ENCODE measurements around the gene EVPL.
"Not testable (repeated sequence)": the region's sequence is repeated elsewhere in the genome, so short reads cannot be mapped to it uniquely, and the experiment has no call there.

The EVPL gene

GRCh38 chr17:76054112-76054476, 27.0 kb upstream of the EVPL start:
- Histone ChIP-seq H3K9ac (ENCODE audit: low read length) (no peak overlapping the region), H3K27me3 (ENCODE audit: control insufficient read depth, insufficient read depth, low read length) (no peaks in the 10 kb centered on the region), H3K4me3 (ENCODE audit: low read length) (no peak overlapping the region), H3K4me1 (ENCODE audit: control insufficient read depth, low read depth, low read length) (no peaks in the 10 kb centered on the region), H3K27ac (ENCODE audit: low read length) (no peak overlapping the region), H3K36me3 (ENCODE audit: control insufficient read depth, low read depth, low read length) (peaks cover 57% of the 10 kb centered on the region), H3K9me3 (ENCODE audit: control insufficient read depth, low read depth, low read length) (no peaks in the 10 kb centered on the region)

DNA sequence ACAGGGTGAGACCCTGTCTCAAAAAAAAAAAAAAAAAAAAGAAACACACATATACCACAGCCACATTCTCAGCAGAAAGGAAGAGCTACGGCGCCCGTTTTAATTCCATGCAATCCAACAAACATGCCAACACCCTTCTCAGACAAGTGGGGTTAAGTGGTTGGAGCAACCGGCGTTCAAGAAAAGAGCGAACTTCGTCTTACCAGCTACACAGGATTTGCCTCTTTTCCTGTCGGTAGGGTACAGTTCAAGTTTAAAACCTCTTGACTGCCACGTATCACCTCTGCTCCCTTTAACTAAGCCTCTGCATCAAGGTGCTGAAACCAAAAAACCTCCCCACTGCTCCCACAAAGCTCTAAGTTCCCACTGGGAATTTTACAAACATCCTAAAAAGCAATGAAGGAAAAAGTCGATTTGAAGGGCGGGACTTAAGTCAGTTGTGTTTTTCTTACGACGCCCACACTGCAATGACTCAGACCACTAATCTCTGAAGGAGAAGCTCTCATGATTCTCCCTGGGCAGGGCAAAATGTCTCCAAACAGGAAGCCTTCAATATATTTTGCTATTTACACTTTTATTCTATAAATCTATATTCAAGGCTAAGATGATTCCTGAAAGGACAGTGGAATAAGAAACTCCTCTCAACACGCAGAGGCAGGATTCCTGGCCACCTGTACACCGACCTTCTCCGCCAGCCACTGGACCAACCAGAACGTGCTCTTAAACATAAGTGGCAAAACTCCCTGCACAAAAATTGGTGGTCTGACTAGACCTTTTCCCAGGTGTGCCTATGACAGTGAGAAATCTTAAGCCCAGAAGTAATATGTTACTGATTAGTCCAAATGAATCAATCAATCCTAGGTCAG, 26.4 kb upstream of the EVPL start:
- no peaks in the 10 kb centered on the region for H3K4me1 ChIP-seq (ENCODE audit: control insufficient read depth, low read depth, low read length)
- no peak overlapping the region for H3K4me3 ChIP-seq (ENCODE audit: low read length)
- H3K27me3 ChIP-seq (ENCODE audit: control insufficient read depth, insufficient read depth, low read length) = no peaks in the 10 kb centered on the region
- H3K36me3 ChIP-seq (ENCODE audit: control insufficient read depth, low read depth, low read length) = peaks cover 57% of the 10 kb centered on the region
- H3K27ac ChIP-seq (ENCODE audit: low read length) = no peak overlapping the region
- no peak overlapping the region for H3K9ac ChIP-seq (ENCODE audit: low read length)
- no peaks in the 10 kb centered on the region for H3K9me3 ChIP-seq (ENCODE audit: control insufficient read depth, low read depth, low read length)

- H3K4me1 ChIP-seq (ENCODE audit: control insufficient read depth, low read depth, low read length) = no peaks in the 10 kb centered on the region
Measured at GRCh38 chr17:76051561-76051960, 24.5 kb upstream of the EVPL start.

GRCh38 chr17:76050538-76051467, 23.7 kb upstream of the EVPL start:
- Histone ChIP-seq H3K27ac (ENCODE audit: low read length) (no peak overlapping the region), H3K36me3 (ENCODE audit: control insufficient read depth, low read depth, low read length) (peaks cover 53% of the 10 kb centered on the region), H3K9ac (ENCODE audit: low read length) (no peak overlapping the region), H3K27me3 (ENCODE audit: control insufficient read depth, insufficient read depth, low read length) (no peaks in the 10 kb centered on the region), H3K4me1 (ENCODE audit: control insufficient read depth, low read depth, low read length) (no peaks in the 10 kb centered on the region), H3K9me3 (ENCODE audit: control insufficient read depth, low read depth, low read length) (no peaks in the 10 kb centered on the region), H3K4me3 (ENCODE audit: low read length) (no peak overlapping the region)

More at GRCh38 chr17:76051561-76051960, 24.5 kb upstream of the EVPL start:
- H3K27me3 ChIP-seq (ENCODE audit: control insufficient read depth, insufficient read depth, low read length) = no peaks in the 10 kb centered on the region
- no peak overlapping the region for H3K9ac ChIP-seq (ENCODE audit: low read length)
- H3K27ac ChIP-seq (ENCODE audit: low read length) = no peak overlapping the region
- H3K36me3 ChIP-seq (ENCODE audit: control insufficient read depth, low read depth, low read length) = peaks cover 53% of the 10 kb centered on the region
- no peak overlapping the region for H3K4me3 ChIP-seq (ENCODE audit: low read length)
- H3K9me3 ChIP-seq (ENCODE audit: control insufficient read depth, low read depth, low read length) = no peaks in the 10 kb centered on the region

- H3K9ac ChIP-seq (ENCODE audit: low read length) = no peak overlapping the region
- no peak overlapping the region for H3K4me3 ChIP-seq (ENCODE audit: low read length)
- H3K27me3 ChIP-seq (ENCODE audit: control insufficient read depth, insufficient read depth, low read length) = no peaks in the 10 kb centered on the region
- no peaks in the 10 kb centered on the region for H3K9me3 ChIP-seq (ENCODE audit: control insufficient read depth, low read depth, low read length)
- H3K27ac ChIP-seq (ENCODE audit: low read length) = no peak overlapping the region
- no peaks in the 10 kb centered on the region for H3K4me1 ChIP-seq (ENCODE audit: control insufficient read depth, low read depth, low read length)
- H3K36me3 ChIP-seq (ENCODE audit: control insufficient read depth, low read depth, low read length) = peaks cover 61% of the 10 kb centered on the region
Measured at GRCh38 chr17:76049836-76050537, 22.9 kb upstream of the EVPL start.

GRCh38 chr17:76049239-76049638, 22.1 kb upstream of the EVPL start:
- no peak overlapping the region for H3K27ac ChIP-seq (ENCODE audit: low read length)
- no peaks in the 10 kb centered on the region for H3K4me1 ChIP-seq (ENCODE audit: control insufficient read depth, low read depth, low read length)
- H3K4me3 ChIP-seq (ENCODE audit: low read length) = no peak overlapping the region
- H3K36me3 ChIP-seq (ENCODE audit: control insufficient read depth, low read depth, low read length) = peaks cover 69% of the 10 kb centered on the region
- H3K9me3 ChIP-seq (ENCODE audit: control insufficient read depth, low read depth, low read length) = no peaks in the 10 kb centered on the region
- no peaks in the 10 kb centered on the region for H3K27me3 ChIP-seq (ENCODE audit: control insufficient read depth, insufficient read depth, low read length)
- H3K9ac ChIP-seq (ENCODE audit: low read length) = no peak overlapping the region

- H3K36me3 ChIP-seq (ENCODE audit: control insufficient read depth, low read depth, low read length) = peaks cover 69% of the 10 kb centered on the region
Measured at GRCh38 chr17:76048711-76049110, 21.6 kb upstream of the EVPL start.

GRCh38 chr17:76048025-76048605, 21.0 kb upstream of the EVPL start:
- Histone ChIP-seq H3K9ac (ENCODE audit: low read length) (no peak overlapping the region), H3K27me3 (ENCODE audit: control insufficient read depth, insufficient read depth, low read length) (no peaks in the 10 kb centered on the region), H3K27ac (ENCODE audit: low read length) (no peak overlapping the region), H3K36me3 (ENCODE audit: control insufficient read depth, low read depth, low read length) (peaks cover 71% of the 10 kb centered on the region), H3K9me3 (ENCODE audit: control insufficient read depth, low read depth, low read length) (no peaks in the 10 kb centered on the region), H3K4me1 (ENCODE audit: control insufficient read depth, low read depth, low read length) (no peaks in the 10 kb centered on the region), H3K4me3 (ENCODE audit: low read length) (no peak overlapping the region)

More at GRCh38 chr17:76048711-76049110, 21.6 kb upstream of the EVPL start:
- H3K4me1 ChIP-seq (ENCODE audit: control insufficient read depth, low read depth, low read length) = no peaks in the 10 kb centered on the region
- no peaks in the 10 kb centered on the region for H3K9me3 ChIP-seq (ENCODE audit: control insufficient read depth, low read depth, low read length)
- no peaks in the 10 kb centered on the region for H3K27me3 ChIP-seq (ENCODE audit: control insufficient read depth, insufficient read depth, low read length)
- H3K9ac ChIP-seq (ENCODE audit: low read length) = no peak overlapping the region
- no peak overlapping the region for H3K27ac ChIP-seq (ENCODE audit: low read length)
- no peak overlapping the region for H3K4me3 ChIP-seq (ENCODE audit: low read length)

DNA sequence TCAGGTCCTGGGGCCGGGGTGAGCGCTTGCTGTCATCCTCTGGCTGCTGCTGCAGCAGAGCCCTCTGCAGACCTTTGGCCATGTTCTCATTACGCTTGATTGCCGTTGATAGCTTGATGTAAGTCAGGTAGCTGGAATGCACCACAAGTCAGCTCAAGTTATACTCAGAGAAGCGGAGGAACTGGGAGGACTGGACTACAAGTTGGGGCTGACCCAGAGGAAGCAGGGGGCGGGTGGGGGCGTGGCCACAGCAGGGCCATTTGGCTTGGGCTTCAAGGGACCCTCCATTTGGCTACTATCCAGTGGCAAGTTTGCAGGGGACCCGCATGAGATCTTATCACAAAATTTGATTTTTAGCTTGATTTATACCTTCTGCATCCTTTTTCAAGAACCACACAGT, 19.0 kb upstream of the EVPL start:
- Histone ChIP-seq H3K27me3 (ENCODE audit: control insufficient read depth, insufficient read depth, low read length) (no peaks in the 10 kb centered on the region), H3K36me3 (ENCODE audit: control insufficient read depth, low read depth, low read length) (peaks cover 79% of the 10 kb centered on the region), H3K9ac (ENCODE audit: low read length) (no peak overlapping the region), H3K27ac (ENCODE audit: low read length) (no peak overlapping the region), H3K4me1 (ENCODE audit: control insufficient read depth, low read depth, low read length) (peaks cover 3% of the 10 kb centered on the region), H3K9me3 (ENCODE audit: control insufficient read depth, low read depth, low read length) (no peaks in the 10 kb centered on the region), H3K4me3 (ENCODE audit: low read length) (no peak overlapping the region)

- peaks cover 10% of the 10 kb centered on the region for H3K4me1 ChIP-seq (ENCODE audit: control insufficient read depth, low read depth, low read length)
- H3K9ac ChIP-seq (ENCODE audit: low read length); H3K9me3 ChIP-seq (ENCODE audit: control insufficient read depth, low read depth, low read length); H3K27me3 ChIP-seq (ENCODE audit: control insufficient read depth, insufficient read depth, low read length); H3K4me3 ChIP-seq (ENCODE audit: low read length); H3K27ac ChIP-seq (ENCODE audit: low read length): not testable (repeated sequence)
- peaks cover 80% of the 10 kb centered on the region for H3K36me3 ChIP-seq (ENCODE audit: control insufficient read depth, low read depth, low read length)
Measured at GRCh38 chr17:76044475-76045007, 17.4 kb upstream of the EVPL start.

DNA sequence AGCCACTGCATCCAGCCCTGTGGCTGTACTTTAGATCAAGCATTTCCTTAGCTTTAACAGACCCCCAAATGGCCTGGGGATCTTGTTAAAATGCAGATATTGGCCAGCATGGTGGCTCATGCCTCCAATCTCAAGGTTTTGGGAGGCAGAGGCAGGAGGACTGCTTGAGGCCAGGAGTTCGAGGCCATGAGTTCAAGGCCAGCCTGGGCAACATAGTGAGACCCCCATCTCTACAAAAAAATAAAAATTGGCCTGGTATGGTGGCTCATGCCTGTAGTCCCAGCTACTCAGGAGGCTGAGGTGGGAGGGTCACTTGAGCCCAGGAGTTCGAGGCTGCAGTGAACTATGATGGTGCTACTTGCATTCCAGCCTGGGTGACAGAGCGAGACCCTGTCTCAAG, 15.8 kb upstream of the EVPL start:
- not testable (repeated sequence) for H3K27me3 ChIP-seq (ENCODE audit: control insufficient read depth, insufficient read depth, low read length); H3K9me3 ChIP-seq (ENCODE audit: control insufficient read depth, low read depth, low read length); H3K9ac ChIP-seq (ENCODE audit: low read length); H3K27ac ChIP-seq (ENCODE audit: low read length); H3K4me3 ChIP-seq (ENCODE audit: low read length)
- Histone ChIP-seq H3K4me1 (ENCODE audit: control insufficient read depth, low read depth, low read length) (peaks cover 10% of the 10 kb centered on the region), H3K36me3 (ENCODE audit: control insufficient read depth, low read depth, low read length) (peaks cover 78% of the 10 kb centered on the region)
